ENCODE data around the gene AMH. TPM values are rescaled to one million over a fixed set of nuclear protein-coding genes. Genes with fewer than 3 reads are reported as not detected.
"Not testable (repeated sequence)": the region's sequence is repeated elsewhere in the genome, so short reads cannot be mapped to it uniquely, and the experiment has no call there.

Gene AMH
- total RNA-seq, 2 donors from 2014 or later, result 0.80 to 1.6 TPM

DNA sequence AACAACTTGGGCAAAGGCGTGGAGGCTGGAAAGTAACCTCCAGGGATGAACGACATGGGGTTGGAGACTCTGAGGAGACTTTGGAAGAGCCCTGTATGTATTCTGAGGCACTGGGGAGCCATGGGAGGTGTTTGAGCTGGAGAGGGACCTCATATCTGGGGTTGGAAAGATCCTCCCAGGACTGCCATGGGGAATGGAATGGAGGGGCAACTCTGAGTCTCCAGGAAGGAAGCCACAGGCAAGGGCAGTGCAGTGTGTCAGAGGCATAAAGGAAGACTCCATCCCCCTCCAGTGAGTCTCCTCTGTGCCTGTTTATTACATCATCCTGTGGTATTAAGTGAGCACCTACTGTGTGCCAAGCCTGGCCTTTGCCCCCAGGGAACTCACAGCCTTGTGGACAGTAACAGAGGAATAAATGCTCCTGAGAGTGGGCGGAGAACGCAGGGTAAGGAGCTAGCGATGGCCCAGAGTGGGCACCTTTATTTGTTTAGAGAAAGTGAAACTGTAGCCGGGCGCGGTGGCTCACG is 25.1 kb downstream of the AMH start:
- ATAC-seq (no peak), DNase-seq (no peak)
- intact Hi-C loops (cut with DNase I), result loop anchor here in 1 of 2 donors (2.0 to 5.0 kb wide), 3 partner anchors 37 to 117 kb away; partner anchors contain the start of genes PLEKHJ1 and SF3A2

DNA sequence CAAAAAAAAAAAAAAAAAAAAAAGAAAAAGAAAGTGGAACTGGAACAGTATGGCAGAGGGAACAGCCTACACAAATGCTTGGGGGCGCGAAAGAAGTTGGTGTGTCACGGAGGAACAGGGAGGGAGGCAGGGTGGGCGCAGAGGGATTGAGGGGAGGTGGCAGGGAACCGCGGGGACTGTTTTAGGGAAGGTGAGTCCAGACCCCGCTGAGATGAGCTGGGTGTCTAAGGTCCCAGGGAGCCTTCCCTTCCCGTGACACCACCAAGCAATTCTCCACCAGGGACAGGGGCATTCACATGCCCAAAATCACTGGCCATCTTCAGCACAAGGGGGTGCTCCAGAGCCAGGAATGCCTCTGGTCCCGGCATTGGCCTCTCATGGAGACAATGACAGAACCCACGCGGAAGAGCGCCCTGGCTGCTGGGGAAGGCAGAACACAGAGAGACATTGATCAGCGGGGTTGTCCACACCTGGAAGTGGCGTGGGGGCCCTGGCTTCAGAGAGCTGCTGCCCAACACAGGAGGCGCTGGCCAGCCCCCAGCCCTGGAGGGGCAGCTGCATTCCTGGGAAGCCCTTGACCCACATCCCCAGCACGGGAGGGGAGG is 25.9 kb downstream of the AMH start:
- ATAC-seq (peak; percentile 8 to 16), DNase-seq (peak; percentile 77)
- intact Hi-C loops (cut with DNase I), result loop anchor here in 1 of 2 donors (2.0 to 5.0 kb wide), 4 partner anchors 38 to 118 kb away; partner anchors contain the start of genes PLEKHJ1 and SF3A2

DNA sequence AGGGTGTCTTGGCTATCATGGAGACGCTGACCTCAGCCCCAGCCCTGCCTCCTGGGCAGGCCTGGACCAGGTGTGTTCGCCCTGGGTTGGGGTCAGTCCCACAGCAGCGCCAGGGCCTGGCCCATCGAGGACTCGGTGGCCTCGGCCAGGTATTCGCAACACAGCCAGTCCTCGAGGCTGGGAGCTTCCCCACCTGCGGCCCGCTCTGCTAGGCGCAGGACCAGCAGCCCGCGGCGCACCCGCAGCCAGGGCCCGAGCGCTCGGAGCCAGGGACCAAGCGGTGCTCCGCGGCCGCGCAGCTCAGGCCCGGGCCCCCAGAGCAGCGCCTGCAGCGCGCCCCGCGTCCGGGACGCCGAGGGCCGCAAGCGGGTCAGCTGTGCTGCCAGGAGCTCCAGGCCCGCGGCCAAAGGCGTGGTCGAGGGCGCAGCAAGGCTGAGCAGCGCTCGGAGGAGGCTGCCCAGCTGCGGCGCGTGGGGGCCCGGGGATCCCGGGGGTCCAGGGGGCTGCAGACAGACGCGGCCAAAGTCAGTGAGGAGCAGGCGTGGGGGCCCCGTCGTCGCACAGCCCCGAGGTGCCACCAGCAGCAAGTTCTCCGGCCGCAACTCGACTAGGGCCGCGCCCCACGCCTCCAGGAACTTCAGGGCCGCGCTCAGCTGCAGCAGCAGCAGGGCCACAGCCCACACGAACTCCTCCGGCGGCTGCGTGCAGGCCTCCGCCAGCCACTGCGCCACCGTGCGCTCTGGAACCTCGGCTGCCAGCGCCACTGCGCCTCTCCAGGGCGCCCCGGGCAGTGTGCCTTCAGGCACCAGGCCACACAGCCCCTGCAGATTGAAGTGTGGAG is 26.7 kb downstream of the AMH start:
- ATAC-seq (peak; percentile 10 to 31), DNase-seq (peak; percentile 62)
- intact Hi-C loops (cut with DNase I), result loop anchor here in 1 of 2 donors (2.0 to 5.0 kb wide), 2 partner anchors 111 to 119 kb away; no protein-coding TSS in a partner anchor

DNA sequence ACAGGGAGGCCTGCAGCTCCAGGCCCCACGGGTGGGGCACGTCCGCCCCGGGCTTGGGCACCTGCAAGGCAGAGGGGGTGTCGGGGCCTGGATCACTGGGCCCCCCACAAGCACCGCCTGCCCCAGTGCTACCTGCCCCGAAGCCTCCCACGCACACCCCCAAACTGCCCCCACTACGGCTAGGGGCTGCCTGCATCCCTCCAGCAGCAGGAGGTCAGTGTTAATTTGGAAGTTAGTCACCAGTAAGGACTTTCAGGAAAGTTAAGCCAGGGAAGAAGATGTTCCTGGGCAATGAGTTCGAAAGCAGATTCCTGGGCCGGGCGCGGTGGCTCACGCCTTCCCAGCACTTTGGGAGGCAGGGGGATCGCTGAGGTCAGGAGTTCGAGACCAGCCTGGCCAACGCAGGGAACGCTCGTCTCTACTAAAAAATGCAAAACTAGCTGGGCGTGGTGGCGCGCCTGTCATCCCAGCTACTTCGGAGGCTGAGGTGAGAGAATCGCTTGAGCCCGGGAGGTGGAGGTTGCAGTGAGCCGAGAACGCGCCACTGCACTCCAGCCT is 27.4 kb downstream of the AMH start:
- no peak for ATAC-seq
- intact Hi-C loops (cut with DNase I), result loop anchor here in 1 of 2 donors (5.0 kb wide), 1 partner anchor 111 kb away; no protein-coding TSS in a partner anchor
- no peak for DNase-seq

DNA sequence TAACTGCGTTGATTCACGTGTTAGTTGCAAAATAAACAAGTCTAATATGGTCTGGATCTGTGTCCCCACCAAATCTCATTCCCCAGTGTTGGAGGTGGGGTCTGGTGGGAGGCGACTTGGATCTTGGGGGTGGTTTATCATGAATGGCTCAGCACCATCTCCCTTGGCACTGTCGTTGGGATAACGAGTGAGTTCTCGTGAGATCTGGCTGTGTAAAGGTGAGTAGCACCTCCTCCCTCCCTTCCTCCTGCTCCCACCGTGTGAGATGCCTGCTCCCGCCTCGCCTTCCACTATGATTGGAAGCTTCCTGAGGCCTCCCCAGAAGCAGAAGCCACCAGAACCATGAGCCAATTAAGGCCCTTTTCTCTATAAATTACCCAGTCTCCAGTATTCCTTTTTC is 28.0 kb downstream of the AMH start:
- no peak for ATAC-seq
- DNase-seq, result no peak
- intact Hi-C loops (cut with DNase I), result loop anchor here in 1 of 2 donors (5.0 kb wide), 1 partner anchor 110 kb away; no protein-coding TSS in a partner anchor

DNA sequence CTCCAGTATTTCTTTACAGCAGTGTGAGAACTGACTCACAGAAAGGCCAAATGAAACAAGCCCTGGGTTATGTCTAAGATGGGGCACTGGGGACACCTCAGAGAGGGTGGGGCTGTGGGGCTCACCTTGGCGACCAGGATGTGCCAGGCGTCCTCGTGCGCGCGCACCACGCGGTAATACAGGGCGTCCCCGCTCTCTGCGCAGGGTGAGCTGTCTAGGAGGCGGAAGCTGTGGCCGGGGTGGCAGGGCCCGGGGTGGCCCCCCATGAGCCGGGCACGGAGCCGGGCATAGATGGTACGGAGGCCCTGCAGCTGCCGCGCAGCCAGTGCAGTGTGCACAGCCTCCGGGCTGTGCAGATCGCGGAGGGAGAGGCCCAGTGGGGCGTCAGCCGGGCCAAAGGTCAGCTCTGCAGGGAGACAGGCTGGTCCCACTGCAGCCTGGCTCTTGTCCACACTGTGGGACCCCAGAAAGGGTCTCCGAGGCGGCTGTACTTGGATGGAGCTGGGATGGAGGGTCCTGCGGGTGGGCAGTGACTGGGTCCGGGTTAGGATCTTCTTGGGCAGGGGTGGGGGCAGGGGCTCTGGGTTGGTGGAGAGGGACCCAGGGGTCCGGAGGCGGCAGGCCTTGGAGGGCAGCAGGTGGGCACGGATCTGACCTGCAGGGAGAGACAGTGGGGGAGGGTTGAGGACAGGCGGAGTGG is 29.5 kb downstream of the AMH start:
- DNase-seq, result no peak
- no peak for ATAC-seq
- intact Hi-C loops (cut with DNase I), result loop anchor here in 1 of 2 donors (5.0 kb wide), 1 partner anchor 109 kb away; no protein-coding TSS in a partner anchor

DNA sequence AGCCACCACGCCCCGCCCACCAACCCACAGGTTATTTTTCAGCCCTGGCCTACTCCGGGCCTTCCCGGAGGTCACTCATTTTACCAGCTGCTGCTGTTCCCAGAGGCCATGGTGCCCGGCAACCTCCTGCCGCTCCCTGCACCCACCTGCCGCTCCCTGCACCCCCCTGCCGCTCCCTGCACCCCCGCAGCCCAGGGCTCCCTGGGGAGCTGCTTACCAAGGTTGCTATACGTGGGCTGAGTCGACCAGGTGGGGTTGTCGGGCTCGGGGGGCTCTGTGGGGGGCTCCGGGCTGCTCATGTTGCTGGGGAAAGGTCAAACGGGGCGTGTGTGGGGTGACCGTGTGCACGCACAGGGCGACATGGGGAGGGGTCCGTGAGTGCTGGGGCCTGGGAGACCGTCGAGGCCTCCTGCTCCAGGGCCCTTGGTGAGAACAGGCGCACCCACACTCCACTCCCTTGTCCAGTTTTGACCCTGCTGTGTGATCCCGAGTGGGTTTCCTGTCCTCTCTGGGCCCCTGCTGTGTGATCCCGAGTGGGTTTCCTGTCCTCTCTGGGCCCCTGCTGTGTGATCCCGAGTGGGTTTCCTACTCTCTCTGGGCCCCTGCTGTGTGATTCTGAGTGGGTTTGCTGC is 31.6 kb downstream of the AMH start:
- ATAC-seq, result no peak
- intact Hi-C loops (cut with DNase I), result no loop called here
- no peak for DNase-seq

DNA sequence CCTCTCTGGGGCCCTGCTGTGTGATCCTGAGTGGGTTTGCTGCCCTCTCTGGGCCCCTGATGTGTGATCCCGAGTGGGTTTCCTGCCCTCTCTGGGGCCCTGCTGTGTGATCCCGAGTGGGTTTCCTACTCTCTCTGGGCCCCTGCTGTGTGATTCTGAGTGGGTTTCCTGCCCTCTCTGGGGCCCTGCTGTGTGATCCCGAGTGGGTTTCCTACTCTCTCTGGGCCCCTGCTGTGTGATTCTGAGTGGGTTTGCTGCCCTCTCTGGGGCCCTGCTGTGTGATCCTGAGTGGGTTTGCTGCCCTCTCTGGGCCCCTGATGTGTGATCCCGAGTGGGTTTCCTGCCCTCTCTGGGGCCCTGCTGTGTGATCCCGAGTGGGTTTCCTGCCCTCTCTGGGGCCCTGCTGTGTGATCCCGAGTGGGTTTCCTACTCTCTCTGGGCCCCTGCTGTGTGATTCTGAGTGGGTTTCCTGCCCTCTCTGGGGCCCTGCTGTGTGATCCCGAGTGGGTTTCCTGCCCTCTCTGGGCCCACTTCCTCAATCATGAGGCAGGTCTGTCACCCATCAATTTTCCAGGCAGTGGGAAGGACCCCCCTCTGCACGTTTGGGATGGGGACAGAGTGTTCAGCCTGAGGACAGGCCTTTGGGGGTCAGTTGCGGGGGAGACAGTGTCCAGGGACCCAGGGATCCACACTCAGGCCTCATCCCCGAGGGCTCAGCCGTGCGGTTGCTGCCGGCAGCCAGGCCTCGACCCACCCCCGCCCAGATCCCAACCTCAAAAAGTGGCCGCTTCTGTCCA is 32.3 kb downstream of the AMH start:
- DNase-seq, result not testable (repeated sequence)
- peak; percentile 3 to 10 for ATAC-seq

DNA sequence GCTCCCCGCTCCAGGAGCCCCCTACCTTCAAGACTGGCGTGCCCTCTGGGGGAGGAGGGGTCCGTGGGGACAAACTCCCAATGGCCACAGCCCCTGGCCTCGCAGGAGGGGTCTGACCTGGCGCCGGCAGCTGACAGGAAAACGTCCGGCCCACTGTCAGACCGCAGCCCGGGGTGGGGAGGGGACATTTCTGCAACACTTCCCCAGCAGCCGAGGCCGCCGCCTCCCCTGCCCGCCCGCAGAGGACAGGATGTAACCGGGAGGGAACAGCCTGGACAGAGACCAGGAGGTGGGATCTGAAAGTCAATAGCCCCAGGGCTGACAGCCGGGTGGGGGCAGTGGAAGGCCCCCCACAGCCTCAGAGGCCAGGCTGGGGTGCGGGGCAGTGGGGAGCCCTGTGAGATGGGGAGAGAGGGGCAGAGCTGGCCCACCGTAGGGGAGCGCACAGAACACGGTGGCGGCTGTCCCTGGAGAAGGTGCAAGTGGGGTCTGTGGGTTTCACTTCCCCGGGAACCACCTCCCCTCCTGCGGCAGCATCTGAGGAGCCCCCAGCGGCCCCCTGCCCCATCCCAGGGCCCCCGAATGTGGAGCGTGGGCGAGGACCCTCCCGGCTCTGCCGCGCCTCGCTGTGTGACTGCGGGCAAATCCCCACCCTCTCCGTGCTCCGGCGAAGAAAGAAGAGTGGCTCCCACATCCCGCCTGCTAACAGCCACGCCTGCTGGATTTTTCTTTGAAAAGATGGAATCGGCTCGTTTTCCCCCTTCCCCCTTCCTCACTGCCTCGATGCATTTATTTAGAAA is 33.1 kb downstream of the AMH start, which contains the start of gene PEAK3:
Gene PEAK3, minus strand, starts transcription at position 114 of the 800 bp plus-strand sequence. CDS start 1,244 bp downstream, outside the sequence.
- ATAC-seq (peak; percentile 88 to 90), DNase-seq (peak; percentile 86)
- intact Hi-C loops (cut with DNase I), result no loop called here

More for the DNA sequence above, 32.3 kb downstream of the AMH start:
- intact Hi-C loops (cut with DNase I), result not testable (repeated sequence)

DNA sequence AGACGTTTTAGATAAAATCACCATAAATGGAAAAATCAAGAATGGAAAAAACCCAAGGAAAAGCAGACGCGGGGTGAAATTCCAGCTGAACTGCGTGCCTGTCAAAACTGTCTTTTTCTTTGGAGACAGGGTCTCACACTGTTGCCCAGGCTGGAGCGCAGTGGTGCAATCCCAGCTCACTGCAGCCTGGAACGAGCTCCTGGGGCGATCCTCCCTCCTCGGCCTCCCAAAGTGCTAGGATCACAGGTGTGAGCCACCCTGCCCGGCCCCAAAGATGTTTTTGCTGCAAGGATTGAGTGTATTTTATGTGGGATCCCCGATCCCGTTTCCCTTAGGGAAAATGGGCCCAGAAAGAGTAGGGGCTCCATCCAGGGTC is 33.7 kb downstream of the AMH start:
- intact Hi-C loops (cut with DNase I), result no loop called here
- ATAC-seq, result no peak

DNA sequence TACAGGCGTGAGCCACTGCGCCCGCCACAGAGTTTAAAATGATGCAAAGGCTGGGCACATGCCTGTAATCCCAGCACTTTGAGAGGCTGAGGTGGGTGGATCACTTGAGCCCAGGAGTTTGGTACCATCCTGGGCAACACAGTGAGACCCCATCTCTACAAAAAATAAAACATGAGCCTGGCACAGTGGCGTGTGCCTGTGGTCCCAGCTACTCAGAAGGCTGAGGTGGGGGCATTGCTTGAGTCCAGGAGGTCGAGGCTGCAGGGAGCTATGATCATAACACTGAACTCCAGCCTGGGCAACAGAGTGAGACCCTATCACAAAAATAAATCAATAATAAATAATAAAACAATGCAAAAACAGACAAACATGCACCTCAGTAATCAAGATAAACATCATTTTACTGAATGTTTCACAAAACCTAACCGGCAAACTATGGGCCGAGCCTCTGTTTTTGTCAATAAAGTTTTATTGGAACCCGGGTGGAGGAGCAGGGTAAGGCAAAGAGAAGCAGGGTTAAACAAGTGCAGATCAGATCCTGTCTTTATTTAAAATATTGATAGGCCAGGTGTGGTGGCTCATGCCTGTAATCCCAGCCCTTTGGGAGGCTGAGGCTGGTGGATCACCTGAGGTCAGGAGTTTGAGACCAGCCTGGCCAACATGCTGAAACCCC is 34.8 kb downstream of the AMH start:
- no peak for ATAC-seq
- DNase-seq, result no peak

More for the DNA sequence above, 33.7 kb downstream of the AMH start:
- no peak for DNase-seq

DNA sequence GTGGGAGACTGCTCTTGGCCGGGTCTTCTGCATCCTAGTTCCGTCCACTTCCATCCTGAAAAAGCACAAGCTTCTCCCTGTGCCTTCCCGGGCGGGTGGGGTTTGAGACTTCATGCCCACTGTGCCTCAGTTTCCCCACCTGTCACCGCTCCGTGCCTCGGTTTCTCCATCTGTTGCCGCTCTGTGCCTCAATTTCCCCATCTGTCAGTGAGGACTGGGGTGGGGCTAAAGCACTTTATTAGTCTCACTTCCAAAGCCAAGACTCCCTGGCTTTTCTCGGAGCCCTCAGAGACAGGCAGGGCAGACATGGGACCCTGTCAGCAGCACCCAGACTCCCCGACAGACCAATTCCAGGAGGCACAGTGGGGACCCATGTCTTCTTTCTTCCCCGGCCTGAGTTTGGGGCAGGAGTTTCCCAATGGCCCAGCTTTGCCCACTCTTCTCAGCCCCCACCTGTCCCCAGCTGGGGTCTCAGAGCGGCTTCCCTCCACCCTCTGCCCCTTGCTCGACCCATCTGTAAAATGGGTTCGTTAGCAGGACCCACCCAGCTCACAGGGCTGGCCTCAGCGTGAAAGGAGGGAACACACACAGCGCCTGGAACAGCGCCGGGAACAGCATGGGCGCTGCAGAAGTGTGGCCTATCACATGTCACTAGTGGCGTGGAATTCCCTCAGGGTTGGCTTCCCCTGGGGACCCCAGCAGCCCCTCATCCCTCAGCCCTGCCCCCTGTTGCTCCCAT is 37.4 kb downstream of the AMH start:
- ATAC-seq (no peak), DNase-seq (no peak)
- intact Hi-C loops (cut with DNase I), result no loop called here

More for the DNA sequence above, 34.8 kb downstream of the AMH start:
- intact Hi-C loops (cut with DNase I), result no loop called here

DNA sequence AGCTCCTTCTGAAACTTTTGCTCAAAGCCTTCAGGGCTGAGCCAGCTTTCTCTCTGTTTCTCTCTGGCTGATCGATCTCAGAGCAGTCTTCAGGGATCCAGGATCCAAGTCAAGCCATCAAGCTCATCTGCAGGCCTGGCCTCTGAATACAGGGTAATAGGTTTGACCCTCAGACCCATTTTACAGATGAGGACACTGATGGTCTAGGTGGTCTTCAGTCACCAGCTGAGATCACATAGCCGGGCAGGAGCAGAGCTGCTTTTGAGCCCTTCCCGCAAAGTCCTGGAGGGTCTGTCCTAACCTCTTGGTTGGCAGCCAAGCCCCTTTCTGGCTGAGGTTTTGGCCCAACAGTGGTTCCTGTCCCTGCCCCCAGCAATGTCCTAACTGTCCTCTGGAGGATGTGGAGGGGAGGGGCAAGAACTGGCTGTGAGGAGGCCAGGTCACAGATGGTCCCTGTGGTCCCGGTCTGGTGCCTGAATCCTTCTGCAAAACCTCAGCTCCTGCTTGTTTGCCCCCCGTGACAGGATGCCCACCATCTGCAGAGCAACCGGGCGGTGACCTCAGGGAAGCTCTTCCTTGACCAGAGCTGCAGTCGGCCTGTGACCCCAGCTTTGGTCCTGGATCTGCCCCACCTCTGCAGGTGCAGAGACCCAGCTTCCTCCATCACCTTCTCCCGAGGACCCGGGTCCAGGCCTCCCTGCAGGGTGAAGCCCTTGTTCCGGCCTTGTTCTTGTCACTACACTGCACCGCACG is 38.6 kb downstream of the AMH start:
- DNase-seq (no peak), ATAC-seq (no peak)
- intact Hi-C loops (cut with DNase I), result no loop called here

DNA sequence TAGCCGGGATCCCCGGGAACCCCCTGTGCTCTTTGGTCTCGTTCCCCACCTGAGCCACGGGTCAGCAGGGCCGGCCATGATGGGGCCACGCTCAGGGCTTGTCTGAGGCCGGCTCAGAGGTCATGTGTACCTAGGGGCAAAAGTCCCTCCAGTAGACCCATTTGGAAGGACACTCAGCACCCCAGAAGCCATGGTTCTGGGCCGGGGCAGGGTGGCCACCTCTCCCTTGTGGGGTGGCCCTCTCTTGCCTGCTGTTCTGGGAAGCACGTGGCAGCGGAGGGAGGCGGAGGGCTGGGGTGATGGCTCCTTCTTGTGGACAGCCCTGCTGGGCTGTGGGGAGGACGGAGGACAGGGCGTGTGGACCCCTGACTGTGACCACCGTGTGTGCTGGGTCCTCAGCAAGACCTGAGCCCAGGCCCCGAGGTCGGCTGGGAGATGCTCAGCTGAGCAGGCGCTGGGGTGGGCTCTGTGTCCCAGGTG is 39.3 kb downstream of the AMH start:
- DNase-seq, result no peak
- no peak for ATAC-seq
- intact Hi-C loops (cut with DNase I), result no loop called here

Data from left cardiac atrium (tissue), 4 donors.